Measurements from ENCODE around the gene CCR6. TPM values are rescaled to one million over a fixed set of nuclear protein-coding genes. Genes with fewer than 3 reads are reported as not detected.

The CCR6 gene
- total and polyA plus RNA-seq, 2 donors (not counting 3 experiments of a cell fraction or from before 2014, with no cell fraction given) = not detected

GRCh38 chr6:167116109-167116837, 6.6 kb upstream of the CCR6 start:
- POLR2A ChIA-PET = no interaction called here
- TF ChIP-seq JUN (IDR thresholded peaks at IDR 0.05; ENCODE audit: borderline replicate concordance, insufficient read depth, insufficient read length, low read depth) (no peak), EZH2 (IDR thresholded peaks at IDR 0.05; ENCODE audit: borderline replicate concordance, low read depth, low read length, severe bottlenecking) (no peak), FOS (IDR thresholded peaks at IDR 0.05; ENCODE audit: borderline replicate concordance, insufficient read depth, low read length) (no peak), GATA2 (IDR thresholded peaks at IDR 0.05; ENCODE audit: insufficient read depth, insufficient read length, low read depth, low read length) (no peak), POLR2A (IDR thresholded peaks at IDR 0.05; ENCODE audit: low read depth, low read length) (no peak)
- Histone ChIP-seq H3K4me1 (ENCODE audit: control insufficient read depth, extremely low read depth, insufficient read depth, low read length) (no peaks in the 10 kb centered on the region), H3K9me3 (replicated peaks; ENCODE audit: control insufficient read depth, insufficient read depth, low read length) (no peaks in the 10 kb centered on the region), H3K79me2 (ENCODE audit: control insufficient read depth, insufficient read depth, low read length) (no peaks in the 10 kb centered on the region), H3K9ac (replicated peaks; ENCODE audit: extremely low read depth, insufficient read depth, low read length) (no peak overlapping the region), H3K27me3 (ENCODE audit: control insufficient read depth in 2 of 2, insufficient read depth in 2 of 2, low read length in 2 of 2) (no peaks in the 10 kb centered on the region), H3K36me3 (ENCODE audit: control insufficient read depth in 2 of 2, extremely low read depth in 1 of 2, insufficient read depth in 2 of 2, low read length in 2 of 2) (no peaks in the 10 kb centered on the region), H2AFZ (ENCODE audit: low read depth, low read length) (no peak overlapping the region), H3K4me2 (ENCODE audit: insufficient read depth, low read length) (no peak overlapping the region), H3K9me1 (replicated peaks; ENCODE audit: control insufficient read depth, extremely low read depth, insufficient read depth, low read length) (no peaks in the 10 kb centered on the region), H3K27ac (ENCODE audit: insufficient read depth, low read depth, low read length) (no peak overlapping the region), H4K20me1 (replicated peaks; ENCODE audit: control insufficient read depth, extremely low read depth, insufficient read depth, low read length) (no peaks in the 10 kb centered on the region), H3K4me3 (replicated peaks in 1 of 3; ENCODE audit: insufficient read depth in 1 of 3, low read depth in 1 of 3, low read length in 3 of 3) (no peak overlapping the region)
- dilution Hi-C loops (cut with MboI; ENCODE audit: extremely low pct_ligation_motif_present, low sequenced_read_pairs) = no loop called here
- CTCF ChIA-PET = no interaction called here
- intact Hi-C loops (cut with micrococcal nuclease) = no loop called here
- BruUV-seq (replicated peaks) = no TSS peak
- no peak for DNase-seq (ENCODE audit: low read depth, low spot score)
- no peak for FAIRE-seq

GRCh38 chr6:167116838-167117228, 6.1 kb upstream of the CCR6 start:
- Histone ChIP-seq H3K4me2 (ENCODE audit: insufficient read depth, low read length) (no peak overlapping the region), H3K79me2 (ENCODE audit: control insufficient read depth, insufficient read depth, low read length) (no peaks in the 10 kb centered on the region), H3K9me3 (replicated peaks; ENCODE audit: control insufficient read depth, insufficient read depth, low read length) (no peaks in the 10 kb centered on the region), H3K9ac (replicated peaks; ENCODE audit: extremely low read depth, insufficient read depth, low read length) (no peak overlapping the region), H4K20me1 (replicated peaks; ENCODE audit: control insufficient read depth, extremely low read depth, insufficient read depth, low read length) (no peaks in the 10 kb centered on the region), H3K9me1 (replicated peaks; ENCODE audit: control insufficient read depth, extremely low read depth, insufficient read depth, low read length) (no peaks in the 10 kb centered on the region), H3K36me3 (ENCODE audit: control insufficient read depth in 2 of 2, extremely low read depth in 1 of 2, insufficient read depth in 2 of 2, low read length in 2 of 2) (no peaks in the 10 kb centered on the region), H3K4me1 (ENCODE audit: control insufficient read depth, extremely low read depth, insufficient read depth, low read length) (no peaks in the 10 kb centered on the region), H3K4me3 (replicated peaks in 1 of 3; ENCODE audit: insufficient read depth in 1 of 3, low read depth in 1 of 3, low read length in 3 of 3) (no peak overlapping the region), H2AFZ (ENCODE audit: low read depth, low read length) (no peak overlapping the region), H3K27ac (ENCODE audit: insufficient read depth, low read depth, low read length) (no peak overlapping the region), H3K27me3 (ENCODE audit: control insufficient read depth in 2 of 2, insufficient read depth in 2 of 2, low read length in 2 of 2) (no peaks in the 10 kb centered on the region)
- dilution Hi-C loops (cut with MboI; ENCODE audit: extremely low pct_ligation_motif_present, low sequenced_read_pairs) (no loop called here), intact Hi-C loops (cut with micrococcal nuclease) (no loop called here)
- ChIA-PET POLR2A (no interaction called here), CTCF (no interaction called here)
- TF ChIP-seq EZH2 (IDR thresholded peaks at IDR 0.05; ENCODE audit: borderline replicate concordance, low read depth, low read length, severe bottlenecking) (no peak), MAX (IDR thresholded peaks at IDR 0.05; ENCODE audit: insufficient read depth, insufficient read length) (no peak), CTCF (IDR thresholded peaks at IDR 0.05; ENCODE audit: extremely low read depth in 1 of 2, insufficient read depth in 1 of 2, low read depth in 1 of 2, low read length in 2 of 2) (no peak), POLR2AphosphoS5 (IDR thresholded peaks at IDR 0.05; ENCODE audit: insufficient read depth, low read depth, low read length) (no peak), GATA2 (IDR thresholded peaks at IDR 0.05; ENCODE audit: insufficient read depth, insufficient read length, low read depth, low read length) (no peak), MYC (IDR thresholded peaks at IDR 0.05; ENCODE audit: low read depth, low read length) (no peak), FOS (IDR thresholded peaks at IDR 0.05; ENCODE audit: borderline replicate concordance, insufficient read depth, low read length) (no peak), JUN (IDR thresholded peaks at IDR 0.05; ENCODE audit: borderline replicate concordance, insufficient read depth, insufficient read length, low read depth) (no peak), POLR2A (IDR thresholded peaks at IDR 0.05; ENCODE audit: low read depth, low read length) (no peak)
- BruUV-seq (replicated peaks) = no TSS peak
- FAIRE-seq (no peak), DNase-seq (ENCODE audit: low read depth, low spot score) (no peak)

Measured in endothelial cell of umbilical vein (primary cell).